ENCODE results near the gene PSG3.
"Not testable (repeated sequence)": the region's sequence is repeated elsewhere in the genome, so short reads cannot be mapped to it uniquely, and the experiment has no call there.

PSG3 gene

DNA sequence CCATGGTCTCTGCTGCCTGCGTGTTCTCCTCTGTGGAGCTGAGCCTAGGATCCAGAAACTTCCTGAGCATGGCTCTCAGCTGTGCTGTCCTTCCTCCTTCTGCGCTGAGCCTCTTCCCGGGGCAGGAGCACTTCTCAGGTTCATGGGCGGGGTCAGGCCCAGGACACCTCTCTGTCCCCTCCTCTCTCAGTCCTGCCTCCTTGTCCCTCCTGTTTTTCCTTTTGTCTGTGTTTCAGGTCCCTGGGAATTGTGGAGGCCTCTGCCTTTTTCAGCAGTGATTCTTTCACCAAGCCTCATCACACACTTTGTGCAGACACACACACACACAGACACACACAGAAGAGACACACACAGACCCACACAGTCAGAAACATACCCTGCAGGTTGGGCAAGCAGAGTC is at the start of gene PSG3:
Gene PSG3, minus strand, starts transcription at position 101 of the 400 bp plus-strand sequence. Its CDS starts 97 bp downstream, at position 4.
- DNase-seq, result not testable (repeated sequence)

DNA sequence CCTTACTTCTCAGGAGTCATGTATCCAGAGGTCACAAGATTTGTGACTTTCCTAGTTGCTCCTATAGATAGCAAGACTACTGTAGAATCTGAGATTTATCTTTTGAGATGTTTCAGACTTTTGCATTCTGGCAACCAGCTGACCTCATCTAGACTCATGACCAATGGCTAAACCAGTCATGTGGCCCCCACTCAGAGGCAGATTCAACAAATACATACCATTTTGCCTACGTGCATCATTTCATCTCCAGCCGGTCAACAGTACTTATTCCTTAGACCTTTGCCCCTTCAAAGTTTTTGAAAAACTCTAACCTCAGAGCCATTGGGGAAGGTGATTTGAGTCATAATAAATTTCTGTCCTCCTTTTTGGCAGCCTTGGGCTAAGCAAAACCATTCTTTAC is 48.5 kb upstream of the PSG3 start:
- not testable (repeated sequence) for DNase-seq

DNA sequence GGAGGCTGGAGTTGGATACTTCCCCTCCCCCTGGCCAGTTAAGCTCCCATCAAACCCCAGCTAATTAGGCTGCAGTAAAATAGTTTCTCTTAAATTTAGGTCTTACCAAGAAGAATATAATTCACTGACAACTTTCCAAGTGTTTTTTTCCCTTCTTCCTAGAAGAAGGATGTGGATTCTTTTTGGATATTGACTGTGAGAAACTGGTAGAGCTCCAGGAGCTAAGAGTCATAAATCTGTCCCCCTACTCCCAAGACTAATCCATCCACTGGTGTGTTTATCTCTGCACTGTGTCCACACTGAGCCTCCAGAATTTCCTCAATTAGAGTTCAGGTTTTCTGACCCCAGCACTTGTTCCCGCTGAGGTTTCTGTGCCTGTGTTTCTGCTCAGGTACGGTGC is 47.5 kb upstream of the PSG3 start:
- not testable (repeated sequence) for DNase-seq

DNA sequence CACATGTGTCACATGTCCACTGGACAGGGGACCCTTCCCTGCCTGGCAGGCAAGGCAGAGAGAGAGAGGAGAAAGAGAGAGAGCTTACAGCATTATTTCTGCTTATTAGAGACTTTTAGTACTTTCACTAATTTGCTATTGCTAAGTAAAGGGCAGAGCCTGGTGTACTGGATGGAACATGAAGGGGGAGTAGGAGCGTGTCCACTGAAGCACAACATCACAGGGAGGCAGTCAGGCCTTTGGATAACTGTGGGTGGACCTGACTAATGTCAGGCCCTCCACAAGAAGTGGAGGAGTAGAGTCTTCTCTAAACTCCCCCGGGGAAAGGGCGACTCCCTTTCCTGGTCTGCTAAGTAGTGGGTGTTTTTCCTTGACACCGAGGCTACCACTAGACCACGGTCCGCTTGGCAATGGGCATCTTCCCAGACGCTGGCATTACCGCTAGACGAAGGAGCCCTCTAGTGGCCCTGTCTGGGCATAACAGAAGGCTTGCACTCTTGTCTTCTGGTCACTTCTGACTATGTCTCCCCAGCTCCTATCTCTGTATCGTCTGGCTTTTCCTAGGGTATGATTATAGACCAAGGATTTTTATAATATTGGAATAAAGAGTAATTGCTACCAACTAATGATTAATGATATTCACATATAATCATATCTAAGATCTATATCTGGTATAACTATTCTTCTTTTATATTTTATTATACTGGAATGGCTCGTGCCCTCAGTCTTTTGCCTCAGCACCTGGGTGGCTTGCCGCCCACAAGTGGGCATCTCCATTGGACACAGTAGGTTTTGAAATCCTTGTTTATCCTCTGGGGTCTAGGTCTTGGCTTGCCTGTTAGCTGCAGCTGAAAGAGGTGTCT is 36.7 kb upstream of the PSG3 start:
- DNase-seq, result peak; percentile 76

DNA sequence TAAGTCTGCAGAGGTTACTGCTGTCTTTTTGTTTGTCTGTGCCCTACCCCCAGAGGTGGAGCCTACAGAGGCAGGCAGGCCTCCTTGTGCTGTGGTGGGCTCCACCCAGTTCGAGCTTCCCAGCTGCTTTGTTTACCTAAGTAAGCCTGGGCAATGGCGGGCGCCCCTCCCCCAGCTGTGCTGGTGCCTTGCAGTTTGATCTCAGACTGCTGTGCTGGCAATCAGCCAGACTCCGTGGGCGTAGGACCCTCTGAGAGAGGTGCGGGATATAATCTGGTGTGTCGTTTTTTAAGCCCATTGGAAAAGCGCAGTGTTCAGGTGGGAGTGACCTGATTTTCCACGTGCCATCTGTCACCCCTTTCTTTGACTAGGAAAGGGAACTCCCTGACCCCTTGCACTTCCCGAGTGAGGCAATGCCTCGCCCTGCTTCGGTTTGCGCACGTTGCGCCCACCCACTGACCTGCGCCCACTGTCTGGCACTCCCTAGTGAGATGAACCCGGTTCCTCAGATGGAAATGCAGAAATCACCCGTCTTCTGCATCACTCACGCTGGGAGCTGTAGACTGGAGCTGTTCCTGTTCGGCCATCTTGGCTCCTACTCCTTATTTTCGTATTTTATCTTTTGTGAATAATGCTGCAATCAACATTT is 34.4 kb upstream of the PSG3 start:
- not testable (repeated sequence) for DNase-seq

DNA sequence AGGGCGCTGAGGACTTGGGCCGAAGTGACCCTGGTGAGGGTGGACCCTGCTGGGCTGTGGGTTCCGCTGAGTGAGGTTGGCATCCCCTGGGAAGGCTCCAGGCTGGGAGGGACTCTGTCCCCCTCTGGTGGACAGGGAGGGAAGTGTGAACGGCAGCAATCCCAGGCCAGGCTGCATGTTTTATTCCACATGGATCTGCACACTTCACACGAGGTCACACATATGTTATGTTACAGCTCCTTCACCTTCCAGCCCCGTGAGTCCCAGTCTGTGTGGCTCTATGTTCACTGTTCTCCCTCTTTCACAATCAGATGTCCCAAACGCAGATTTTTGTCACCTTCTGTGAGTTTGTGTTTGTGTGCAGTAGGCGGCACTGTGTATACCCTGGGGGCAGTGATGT is 27.0 kb upstream of the PSG3 start:
- DNase-seq, result not testable (repeated sequence)

DNA sequence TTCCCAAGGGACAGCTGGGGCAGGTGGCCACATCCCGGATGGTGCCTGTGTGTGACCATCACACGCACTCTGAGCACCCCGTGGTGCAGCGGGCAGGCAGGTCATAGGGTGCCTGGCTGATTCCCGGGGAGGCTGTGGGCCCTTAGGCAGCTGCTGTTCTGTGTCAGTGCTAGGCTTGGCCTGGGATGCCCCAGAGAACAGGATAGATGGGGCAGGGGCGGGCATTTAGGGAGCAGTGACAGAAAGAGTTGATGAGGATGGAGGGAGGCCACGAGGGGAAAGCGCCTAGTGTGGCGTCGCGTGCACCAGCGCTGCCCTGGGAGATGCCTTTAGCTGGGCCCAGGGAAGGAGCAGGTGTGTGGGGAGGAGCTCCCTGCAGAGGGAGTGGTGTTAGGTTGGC is 26.6 kb upstream of the PSG3 start:
- not testable (repeated sequence) for DNase-seq

DNA sequence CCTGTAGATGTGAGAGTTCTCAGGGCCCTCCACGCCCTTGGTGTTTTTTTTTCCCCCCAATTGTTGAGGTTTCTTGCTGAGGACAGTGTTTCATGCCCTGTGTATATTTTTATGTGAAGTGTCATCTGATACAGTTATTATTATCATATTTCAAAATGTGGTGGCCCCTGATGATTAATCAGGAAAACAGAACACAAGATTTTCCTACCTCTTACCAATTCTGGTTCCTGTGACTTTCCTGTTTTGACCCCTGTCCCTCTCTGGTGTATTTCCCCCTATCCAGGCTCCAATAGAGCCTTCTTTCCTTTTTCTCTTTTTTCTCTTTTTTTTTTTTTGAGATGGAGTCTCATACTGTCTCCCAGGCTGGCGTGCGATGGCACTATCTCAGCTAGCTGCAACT is 24.6 kb upstream of the PSG3 start:
- no peak for DNase-seq

DNA sequence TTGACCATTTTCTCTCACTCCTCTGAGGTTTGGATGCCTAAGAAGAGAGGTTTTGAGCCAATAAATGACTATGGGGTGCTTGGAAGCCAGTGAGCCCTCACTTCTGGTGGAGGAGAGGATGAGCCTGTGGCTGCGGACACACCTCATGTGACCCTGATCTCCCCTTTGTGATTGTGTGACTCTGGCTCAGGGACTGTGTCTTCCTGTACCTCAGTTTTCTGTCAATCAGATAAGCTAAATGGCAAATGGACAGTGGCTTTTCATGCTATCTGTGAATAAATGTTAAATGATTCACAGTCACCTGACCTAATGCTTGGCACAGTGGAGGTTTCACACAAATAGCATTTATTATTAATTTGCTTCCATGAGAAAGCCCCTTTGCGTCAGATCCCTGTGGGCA is 22.5 kb upstream of the PSG3 start:
- no peak for DNase-seq

DNA sequence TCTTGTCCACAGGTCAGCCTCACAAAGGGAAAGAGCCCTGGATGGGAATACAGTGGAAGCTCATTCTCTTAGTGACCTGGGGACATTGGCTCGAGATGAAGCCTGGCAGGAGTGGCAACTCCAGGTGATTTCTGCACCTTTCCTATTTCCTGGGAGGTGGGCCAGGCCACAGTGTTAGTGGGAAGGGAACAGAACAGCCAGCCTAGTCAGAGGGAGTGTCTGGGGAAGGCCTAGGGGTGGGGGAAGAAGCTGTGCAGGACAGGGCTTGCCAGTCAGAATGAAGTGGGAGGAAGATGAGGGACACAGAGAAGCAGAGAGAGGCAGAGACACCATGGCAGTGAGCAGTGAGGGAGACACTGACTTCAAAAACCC is 21.6 kb upstream of the PSG3 start:
- DNase-seq, result not testable (repeated sequence)

DNA sequence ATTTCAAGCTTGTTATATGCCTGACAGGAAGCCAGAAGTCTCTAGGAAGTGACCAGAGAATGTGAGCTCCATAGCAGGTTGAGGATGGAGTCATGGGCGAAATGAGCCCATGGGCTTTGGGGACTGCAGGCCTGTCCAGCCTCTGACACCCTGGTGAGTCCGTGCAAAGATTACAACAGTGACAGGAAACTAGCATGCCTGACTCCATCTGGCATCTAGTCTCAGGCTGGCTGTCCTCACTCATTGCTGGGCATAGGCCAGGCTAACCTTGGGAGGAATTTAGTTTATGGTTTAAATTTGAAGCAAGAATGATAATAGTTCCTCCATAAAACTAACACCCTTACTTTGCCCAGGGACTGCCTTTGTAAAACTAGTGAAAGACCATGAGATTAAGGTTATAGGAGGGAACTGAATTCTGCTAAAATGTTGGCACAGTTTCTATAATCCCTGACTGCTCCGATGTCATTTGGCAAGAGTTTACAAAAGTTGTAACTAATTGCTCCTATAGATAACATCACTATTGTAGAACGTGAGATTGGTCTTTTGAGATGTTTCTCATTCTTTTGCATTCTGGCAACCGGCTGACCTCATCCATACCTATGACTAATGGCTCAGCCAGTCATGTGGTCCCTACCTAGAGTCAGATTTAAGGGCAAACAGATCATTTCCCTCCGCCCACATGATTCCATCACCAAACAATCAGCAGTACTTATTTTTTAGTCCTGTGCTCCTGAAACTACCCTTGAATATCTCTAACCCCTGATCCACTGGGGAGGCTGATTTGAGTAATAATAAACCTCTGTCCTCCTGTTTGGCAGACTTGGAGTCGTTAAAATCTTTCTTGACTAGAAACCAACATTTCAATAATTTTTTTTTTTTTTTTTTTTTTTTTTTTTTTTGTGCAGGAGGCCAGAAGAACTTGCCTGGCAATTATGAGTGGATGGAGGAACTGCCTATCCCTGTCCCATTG is 21.0 kb upstream of the PSG3 start:
- DNase-seq, result not testable (repeated sequence)

DNA sequence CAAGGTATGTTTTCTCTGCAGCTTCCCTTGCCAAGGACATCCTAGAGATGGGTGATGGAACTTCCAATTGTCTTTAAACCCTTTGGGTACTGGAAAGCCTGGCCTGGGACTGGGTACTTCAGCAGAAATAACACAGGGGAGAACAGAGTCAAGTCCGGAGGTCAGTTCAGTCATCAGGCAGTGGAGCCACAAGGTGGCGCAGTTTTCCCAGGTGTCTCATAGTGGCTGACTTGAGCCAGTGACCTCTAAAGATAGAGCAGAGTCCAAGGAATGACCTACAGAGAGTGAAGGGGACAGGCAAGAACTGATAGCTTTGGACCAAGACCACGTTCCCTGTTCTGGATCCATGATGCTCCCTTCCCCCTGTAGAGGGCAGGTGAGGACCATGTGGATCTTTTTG is 18.4 kb upstream of the PSG3 start:
- DNase-seq, result not testable (repeated sequence)

DNA sequence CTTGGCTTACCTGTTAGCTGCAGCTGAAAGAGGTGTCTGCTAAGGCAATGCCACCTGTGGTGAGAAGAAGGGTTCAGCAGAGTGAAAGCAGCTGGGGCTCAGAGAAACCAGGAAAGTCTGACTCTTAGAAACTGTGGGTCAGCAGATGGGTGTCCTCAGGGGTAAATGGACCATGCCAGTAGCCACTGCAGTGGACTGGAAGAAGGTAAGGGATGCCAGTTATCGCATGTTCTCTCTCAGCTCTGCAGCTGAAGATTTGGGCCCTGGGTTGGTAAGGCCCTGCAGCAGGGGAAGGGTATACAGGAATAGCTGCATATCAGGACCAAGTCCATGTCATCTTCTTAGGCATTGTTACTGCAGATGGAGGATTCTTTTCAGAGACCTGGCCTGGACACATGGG is 12.0 kb upstream of the PSG3 start:
- DNase-seq, result not testable (repeated sequence)

DNA sequence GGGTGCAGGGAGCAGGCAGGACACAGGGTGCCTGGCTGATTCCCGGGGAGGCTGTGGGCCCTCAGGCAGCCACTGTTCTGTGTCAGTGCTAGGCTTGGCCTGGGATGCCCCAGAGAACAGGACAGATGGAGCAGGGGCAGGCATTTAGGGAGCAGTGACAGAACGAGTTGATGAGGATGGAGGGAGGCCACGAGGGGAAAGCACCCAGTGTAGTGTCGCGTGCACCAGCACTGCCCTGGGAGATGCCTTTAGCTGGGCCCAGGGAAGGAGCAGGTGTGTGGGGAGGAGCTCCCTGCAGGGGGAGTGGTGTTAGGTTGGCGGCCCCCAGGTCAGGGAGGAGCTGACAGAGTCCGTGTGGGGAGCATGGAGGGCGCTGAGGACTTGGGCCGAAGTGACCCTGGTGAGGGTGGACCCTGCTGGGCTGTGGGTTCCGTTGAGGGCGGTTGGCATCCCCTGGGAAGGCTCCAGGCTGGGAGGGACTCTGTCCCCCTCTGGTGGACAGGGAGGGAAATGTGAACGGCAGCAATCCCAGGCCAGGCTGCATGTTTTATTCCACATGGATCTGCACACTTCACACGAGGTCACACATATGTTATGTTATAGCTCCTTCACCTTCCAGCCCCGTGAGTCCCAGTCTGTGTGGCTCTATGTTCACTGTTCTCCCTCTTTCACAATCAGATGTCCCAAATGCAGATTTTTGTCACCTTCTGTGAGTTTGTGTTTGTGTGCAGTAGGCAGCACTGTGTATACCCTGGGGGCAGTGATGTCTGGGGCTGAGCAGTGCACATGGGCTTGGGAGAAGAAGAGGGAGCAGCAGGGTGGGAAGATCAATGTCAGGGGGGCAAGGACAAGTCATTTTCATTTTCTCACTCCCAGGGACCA is 1.7 kb upstream of the PSG3 start:
- peak; percentile 19 for DNase-seq

DNA sequence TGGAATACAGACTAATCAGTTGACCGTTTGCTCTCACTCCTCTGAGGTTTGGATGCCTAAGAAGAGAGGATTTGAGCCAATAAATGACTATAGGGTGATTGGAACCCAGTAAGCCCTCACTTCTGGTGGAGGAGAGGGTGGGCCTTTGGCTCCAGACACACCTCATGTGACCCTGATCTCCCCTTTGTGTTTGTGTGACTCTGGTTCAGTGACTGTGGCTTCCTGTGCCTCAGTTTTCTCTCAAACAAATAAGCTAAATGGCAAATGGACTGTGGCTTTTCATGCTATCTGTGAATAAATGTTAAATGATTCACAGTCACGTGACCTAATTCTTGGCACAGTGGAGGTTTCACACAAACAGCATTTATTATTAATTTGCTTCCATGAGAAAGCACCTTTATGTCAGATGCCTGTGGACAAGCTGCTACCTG is 2.7 kb downstream of the PSG3 start:
- not testable (repeated sequence) for DNase-seq

DNA sequence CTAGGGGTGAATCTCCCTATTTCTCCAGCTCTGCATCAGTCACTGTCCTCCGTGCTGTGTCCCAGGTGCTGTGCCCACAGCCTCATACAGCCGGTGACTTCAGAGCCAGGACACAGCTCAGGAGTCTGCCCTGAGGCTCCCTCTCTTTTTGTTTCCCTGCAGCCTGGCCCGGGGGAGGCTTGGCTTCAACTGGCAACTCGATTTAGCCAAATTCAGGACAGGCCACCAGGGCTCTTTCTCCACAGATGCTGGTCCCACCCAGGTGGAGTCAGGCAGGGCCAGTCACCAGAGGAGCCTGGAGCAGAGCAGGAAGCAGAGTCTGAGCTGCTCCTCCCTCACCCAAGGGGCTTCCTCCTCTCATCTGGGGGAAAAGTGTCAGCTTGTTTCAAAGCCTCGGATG is 11.9 kb downstream of the PSG3 start:
- not testable (repeated sequence) for DNase-seq

DNA sequence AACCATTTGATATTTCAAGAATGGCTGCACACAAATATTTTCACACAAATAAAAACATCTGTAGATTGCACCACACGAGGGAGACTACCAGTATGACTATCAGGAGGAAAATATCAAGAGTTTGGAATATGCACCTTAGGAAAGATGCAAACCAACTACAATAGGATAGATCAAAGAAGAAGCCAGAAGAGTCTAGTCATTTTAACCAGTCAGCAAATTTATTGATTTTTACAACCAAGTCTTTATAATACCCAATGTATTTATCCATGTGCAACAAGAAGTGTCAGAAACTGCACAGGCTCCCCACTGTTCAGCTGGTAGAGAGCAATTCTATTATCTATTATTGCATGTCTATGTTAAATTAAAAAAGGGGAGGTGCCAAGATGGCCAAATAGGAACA is 26.3 kb downstream of the PSG3 start:
- not testable (repeated sequence) for DNase-seq

DNA sequence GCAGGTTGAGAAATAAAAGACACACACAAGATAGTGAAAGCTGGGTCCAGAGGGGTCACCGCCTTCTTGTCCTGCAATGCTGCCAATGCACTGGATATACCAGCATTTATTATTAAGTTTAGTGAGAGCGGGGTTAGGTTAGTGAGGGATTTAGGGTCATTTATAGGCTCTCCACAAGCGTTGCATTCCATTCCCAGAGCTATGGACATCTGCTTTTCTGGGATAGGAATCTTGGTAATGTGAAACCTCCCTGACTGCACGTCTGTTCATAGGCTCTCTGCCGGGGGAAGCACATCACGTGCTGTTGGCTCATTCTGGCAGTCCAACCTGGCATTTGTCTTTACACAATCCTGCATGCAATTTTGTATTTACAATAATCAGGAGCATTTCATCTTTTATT is 27.5 kb downstream of the PSG3 start:
- DNase-seq, result not testable (repeated sequence)

DNA sequence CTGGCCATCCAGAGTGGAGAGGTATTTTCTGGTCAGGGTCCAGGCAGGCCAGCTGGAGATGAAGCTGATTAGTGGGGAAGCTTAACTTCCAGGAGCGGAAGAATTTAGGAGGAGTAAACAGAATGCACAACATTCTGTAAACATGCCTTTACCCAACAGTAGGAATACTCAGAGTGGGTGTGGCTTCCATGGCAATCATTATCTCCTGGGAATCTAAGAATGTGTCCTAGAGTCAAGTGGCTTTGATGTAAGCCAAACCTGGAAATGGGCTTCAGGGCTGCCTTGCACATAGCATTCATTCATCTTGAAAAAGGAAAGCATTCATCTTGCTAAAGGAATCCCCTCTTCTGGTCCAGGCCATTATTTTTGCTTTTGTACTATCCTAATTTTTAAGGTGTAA is 29.3 kb downstream of the PSG3 start:
- not testable (repeated sequence) for DNase-seq

DNA sequence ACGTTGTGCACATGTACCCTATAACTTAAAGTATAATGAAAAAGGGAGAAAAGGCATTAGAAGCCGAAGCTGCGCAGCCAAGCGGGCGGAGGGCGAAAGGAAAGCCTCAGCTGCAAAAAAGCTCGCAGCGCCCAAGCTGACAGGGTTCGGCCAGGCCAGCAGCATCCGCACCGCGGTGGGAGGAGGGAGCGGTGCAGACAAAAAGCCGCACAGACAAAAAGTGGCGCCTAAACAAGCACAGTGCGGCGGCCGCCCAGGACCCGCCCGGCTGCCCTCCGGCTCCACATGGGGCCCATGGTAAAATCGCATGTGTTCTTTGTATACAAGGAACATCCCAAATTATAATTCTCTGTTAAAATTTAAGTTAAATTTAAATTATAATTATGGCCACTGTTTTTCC is 42.4 kb downstream of the PSG3 start:
- no peak for DNase-seq

DNA sequence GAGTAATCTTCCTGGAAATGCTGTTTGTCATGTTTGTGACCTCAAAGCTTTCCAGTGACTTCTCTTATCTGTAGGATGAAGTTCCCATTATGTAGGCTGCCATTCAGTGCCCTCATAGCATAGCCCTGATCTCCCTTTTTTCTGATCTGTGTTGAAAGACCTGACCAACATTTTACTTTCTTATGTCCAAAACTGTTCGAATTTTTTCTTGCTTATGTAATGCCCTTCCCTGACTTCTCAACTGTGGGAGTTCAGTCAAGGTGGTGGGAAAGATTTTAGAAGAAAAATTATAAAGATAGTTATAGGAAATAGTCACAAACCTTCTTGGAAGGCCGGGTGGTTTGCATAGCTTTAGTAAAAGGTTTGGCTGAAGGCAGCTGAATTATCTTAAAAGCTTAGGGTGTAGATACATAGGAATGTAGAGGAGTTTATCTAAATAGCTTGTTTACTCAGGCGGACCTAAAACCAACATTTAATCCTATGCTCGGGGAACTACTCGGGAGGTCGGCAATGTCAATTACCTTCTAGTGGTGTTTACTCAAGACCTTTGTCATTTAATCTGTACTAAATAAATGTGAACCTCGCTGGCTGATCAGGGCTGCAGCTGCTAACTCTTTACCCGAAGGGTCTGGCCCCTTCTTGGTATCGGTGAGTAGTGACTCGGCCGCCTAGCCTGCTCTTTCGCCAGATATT is 44.3 kb downstream of the PSG3 start:
- no peak for DNase-seq

Measured in OCI-M1 (cell line).